Esophagus squamous epithelium (tissue), 4 donors: ENCODE results near the gene VSTM5.

ENCODE experiments used
- CTCF ChIP-seq, 6 experiments: fragments of 450-650 bp in 4 of 6; fragments of 200-600 bp in 2 of 6; sonication (generic) in 2 of 6; IDR thresholded peaks; one replicate each; pipeline ENCODE4 v1.5.1; 2016 to 2019; ENCODE audit warnings: antibody characterized with exemption in 6 of 6, mild to moderate bottlenecking in 4 of 6, moderate library complexity in 4 of 6
- POLR2A ChIP-seq, 4 donors: fragments of 450-650 bp; IDR thresholded peaks; one replicate each; pipeline ENCODE4 v1.6.1; 2017; ENCODE audit warnings: antibody characterized with exemption in 4 of 4, mild to moderate bottlenecking in 4 of 4, moderate library complexity in 3 of 4

- TF ChIP-seq CTCF (IDR thresholded peaks at IDR 0.05): no peak
- no peak for TF ChIP-seq POLR2A (IDR thresholded peaks at IDR 0.05)
Measured at GRCh38 chr11:93861808-93862207, 11.4 kb upstream of the VSTM5 start.
